NCI-H2227 (cell line): Measurements from ENCODE around the gene SINHCAF.

Experiments
- DNase-seq: peaks from one replicate; lab custom pipeline; 2025; ENCODE audit not compliant: unreplicated experiment; lab: John Stamatoyannopoulos, UW

SINHCAF gene

DNA sequence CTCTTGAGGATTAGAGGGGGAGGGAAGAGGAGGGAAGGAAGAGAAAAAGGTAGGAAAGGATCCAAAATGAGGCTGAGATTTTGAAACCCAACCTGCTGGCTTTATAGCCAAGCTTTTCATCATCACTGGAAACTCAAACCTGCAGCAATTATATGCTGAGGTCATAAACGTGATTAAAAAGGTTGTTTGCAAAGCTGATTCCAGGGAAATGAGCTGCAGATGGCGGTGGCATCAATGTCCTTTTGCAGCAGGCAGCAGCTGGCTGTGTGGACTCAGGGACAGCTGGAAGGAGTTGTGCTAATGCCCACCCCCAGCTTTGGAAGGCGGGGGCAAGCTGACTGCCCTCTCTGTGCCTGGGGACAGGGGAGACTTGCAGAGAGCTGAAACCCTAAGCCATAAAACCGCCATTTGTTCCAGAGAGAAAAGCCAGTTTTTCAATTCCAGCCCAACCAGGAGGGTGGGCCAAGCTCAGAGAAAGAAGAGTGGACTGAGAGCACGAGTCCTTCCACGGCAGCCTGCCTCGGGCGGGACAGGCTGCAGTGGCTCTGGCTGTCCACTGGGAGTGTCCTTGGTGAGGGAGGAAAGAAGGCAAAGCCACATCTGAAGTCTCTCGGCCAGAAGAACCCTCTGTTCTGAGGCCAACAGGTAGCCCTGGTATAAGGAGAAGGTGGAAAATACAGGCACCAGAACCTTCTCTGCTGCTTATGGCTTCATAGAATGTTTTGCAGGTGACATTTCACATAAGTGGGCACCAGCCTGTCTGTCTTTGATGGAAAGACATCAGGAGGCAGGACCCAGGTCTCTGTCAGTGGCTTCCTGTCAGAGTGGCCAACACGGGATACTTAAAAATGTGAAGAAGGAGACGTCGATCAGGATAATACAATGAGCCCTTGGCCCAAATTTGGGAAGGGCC, 90.7 kb downstream of the SINHCAF start:
- DNase-seq = peak; percentile 69

DNA sequence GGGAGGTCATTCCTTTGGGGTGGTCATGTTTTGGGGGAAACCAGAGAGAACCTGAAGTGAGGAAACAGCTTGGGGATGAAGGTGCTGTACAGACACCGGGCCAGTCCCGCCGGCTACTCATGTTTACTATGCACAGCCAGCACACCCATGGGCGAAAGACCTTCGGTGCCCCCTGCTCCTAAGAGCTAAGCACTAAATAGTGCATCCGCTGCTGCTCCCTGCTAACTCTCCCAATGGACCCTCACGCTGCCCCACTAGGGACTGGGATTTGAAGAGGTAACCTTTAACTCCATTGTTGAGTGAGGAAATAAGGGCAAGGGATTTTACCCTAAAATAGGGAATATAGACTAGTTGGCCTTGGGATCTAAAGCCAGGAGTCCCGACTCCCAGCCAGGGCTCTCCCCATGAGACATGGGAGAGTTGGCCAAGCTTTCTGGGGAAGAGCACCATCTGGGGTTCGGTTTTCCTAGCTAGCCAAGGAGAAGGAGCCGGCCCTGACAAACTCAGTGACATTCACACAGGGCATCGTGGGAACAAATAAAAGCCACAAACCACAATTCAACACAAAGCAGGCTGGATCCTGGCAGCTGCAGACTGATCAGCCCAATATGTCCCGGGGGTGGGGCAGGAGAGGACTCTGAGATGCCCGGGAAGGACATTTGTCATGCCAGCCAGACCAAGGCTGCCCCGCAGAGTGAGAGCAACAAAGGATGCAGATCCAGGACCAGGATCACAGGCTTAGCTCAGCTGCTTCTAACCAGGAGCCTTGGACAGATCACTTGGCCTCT, 91.7 kb downstream of the SINHCAF start:
- no peak for DNase-seq

DNA sequence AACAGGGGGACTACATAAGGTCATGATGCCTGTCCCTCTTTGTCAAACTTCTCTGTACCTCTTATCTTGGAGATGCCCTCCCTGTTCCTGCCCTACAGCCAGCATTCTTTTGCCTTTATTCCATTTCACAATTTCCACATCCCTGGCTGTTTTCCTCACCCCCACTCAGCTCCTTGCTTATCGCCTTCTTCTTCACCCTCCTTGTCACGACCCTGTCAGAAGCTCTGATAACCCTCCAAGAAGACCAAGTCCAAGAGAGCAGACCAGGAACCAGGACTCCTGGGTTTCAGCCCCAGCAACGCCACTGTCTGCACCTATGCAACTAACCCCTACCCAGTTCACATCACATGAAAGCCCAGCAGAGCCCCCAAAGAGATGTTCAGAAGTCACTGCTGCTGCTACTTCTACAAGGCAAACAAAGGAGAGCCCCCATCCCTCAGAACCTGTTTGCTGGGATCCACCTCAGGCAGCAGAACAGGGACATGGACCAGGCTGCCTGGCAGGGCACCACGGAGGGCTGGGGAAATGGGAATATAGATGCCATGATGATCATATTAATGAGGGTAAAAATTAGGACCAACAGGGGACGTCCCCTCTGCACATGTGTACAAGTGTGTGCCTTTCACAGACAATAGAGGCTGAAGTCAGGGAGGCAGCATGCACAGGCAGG, 92.8 kb downstream of the SINHCAF start:
- DNase-seq = no peak

DNA sequence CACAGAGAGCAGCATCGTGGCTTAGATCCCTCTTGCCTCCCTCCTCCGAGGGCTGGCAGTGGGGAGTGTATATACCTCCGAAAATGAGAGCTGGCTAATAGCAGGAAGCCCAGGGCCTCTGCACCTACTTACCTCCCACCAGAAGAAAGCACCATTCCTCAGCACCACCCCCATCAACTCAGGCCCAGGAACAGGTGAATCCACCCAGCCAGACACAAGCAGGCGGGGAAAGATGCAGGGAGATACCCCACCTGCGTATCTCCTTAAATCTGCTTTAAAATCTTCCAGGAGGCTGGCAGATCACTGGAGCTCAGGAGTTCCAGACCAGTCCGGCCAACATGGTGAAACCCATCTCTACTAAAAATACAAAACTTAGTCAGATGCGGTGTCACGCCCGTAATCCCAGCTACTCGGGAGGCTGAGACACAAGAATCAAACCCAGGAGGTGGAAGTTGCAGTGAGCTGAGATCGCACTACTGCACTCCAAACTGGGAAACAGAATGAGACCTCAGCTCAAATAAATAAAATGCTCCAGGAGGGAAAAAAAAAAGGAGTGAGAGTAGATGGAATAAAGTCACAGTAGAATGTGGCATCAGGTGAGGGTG, 93.5 kb downstream of the SINHCAF start:
- DNase-seq = no peak

DNA sequence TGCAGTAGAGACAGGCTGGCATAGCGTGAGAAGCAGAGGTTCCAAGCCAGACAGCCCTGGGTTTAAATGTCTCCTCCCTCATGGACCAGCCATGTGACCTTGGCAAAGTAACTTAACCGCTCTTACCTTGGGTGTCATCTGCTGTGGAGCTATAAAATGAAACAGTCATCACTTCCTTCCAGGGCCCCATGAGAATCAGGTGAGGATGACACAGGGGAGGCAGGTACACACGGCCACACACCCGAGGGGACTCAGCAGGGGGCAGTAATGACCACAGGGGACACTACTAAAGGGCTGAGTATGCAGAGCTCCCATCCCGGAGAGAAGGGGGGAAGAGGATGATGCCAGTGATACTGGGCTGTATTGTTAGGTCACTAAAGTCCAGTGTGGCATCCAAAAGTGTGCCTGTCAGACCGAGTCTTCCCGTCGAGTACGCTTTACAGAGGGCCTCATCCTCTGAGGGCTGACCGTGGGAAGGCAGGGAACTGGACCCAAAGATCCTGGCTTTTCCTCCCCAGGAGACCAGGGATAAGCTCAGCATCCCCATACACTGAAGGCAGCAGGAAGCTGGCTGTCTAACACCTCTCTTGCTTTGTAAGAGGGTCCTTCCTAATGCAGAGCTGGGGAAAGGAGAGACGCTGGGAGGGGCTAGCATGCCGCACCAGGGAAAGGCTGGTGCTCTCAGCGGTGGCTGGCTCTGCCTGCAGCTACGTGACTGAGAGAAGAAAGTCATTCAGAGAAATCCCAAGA, 94.2 kb downstream of the SINHCAF start:
- DNase-seq = no peak
